Smooth muscle cell (in vitro differentiated cells): ENCODE measurements around the gene ERBB4. TPM values are rescaled to one million over a fixed set of nuclear protein-coding genes. Genes with fewer than 3 reads are reported as not detected.

Experiments
- DNase-seq: peaks from one replicate; lab custom pipeline; 2025; ENCODE audit not compliant: unreplicated experiment; lab: John Stamatoyannopoulos, UW
- H2AFZ ChIP-seq: fragments of 200-600 bp; sonication (generic); 2 replicates; pipeline ENCODE4 v1.6.0; 2016; ENCODE audit warnings: antibody characterized with exemption, low read depth, mild to moderate bottlenecking
- H3F3A ChIP-seq: fragments of 200-600 bp; sonication (generic); 2 replicates; pipeline ENCODE4 v1.6.0; 2017; ENCODE audit warnings: antibody characterized with exemption, low read depth
- H3K27ac ChIP-seq: fragments of 200-600 bp; sonication (generic); 2 replicates; pipeline ENCODE4 v1.5.1; 2016; ENCODE audit warnings: low read depth, mild to moderate bottlenecking
- H3K27me3 ChIP-seq: fragments of 200-600 bp; sonication (generic); 2 replicates; pipeline ENCODE4 v1.6.1; 2016; ENCODE audit warnings: low read depth, mild to moderate bottlenecking
- H3K36me3 ChIP-seq: fragments of 200-600 bp; sonication (generic); 2 replicates; pipeline ENCODE4 v1.5.1; 2016; ENCODE audit warnings: low read depth
- H3K4me1 ChIP-seq: fragments of 200-600 bp; sonication (generic); 2 replicates; pipeline ENCODE4 v1.5.1; 2016; ENCODE audit warnings: low read depth
- H3K4me2 ChIP-seq: fragments of 200-600 bp; sonication (generic); 2 replicates; pipeline ENCODE4 v1.6.0; 2016; ENCODE audit warnings: mild to moderate bottlenecking
- H3K4me3 ChIP-seq: fragments of 200-600 bp; sonication (generic); 2 replicates; pipeline ENCODE4 v1.5.1; 2016; ENCODE audit warnings: mild to moderate bottlenecking
- H3K79me2 ChIP-seq: fragments of 200-600 bp; sonication (generic); 2 replicates; pipeline ENCODE4 v1.6.0; 2016; ENCODE audit warnings: low read depth, mild to moderate bottlenecking
- H3K9ac ChIP-seq: fragments of 200-600 bp; sonication (generic); 2 replicates; pipeline ENCODE4 v1.6.0; 2016; ENCODE audit warnings: low read depth
- H3K9me3 ChIP-seq: fragments of 200-600 bp; sonication (generic); replicated peaks from 2 replicates; pipeline ENCODE4 v1.5.1; 2016; ENCODE audit warnings: low read depth
- H4K20me1 ChIP-seq: fragments of 200-600 bp; sonication (generic); 2 replicates; pipeline ENCODE4 v1.6.0; 2016; ENCODE audit warnings: low read depth
- CTCF ChIP-seq: fragments of 200-600 bp; sonication (generic); IDR thresholded peaks from 2 replicates; pipeline ENCODE4 v1.5.1; 2017; ENCODE audit warnings: borderline replicate concordance, mild to moderate bottlenecking, antibody characterized with exemption; ENCODE audit not compliant: insufficient read depth, poor library complexity, severe bottlenecking
- WGBS: methylation state at CpG from one replicate; pipeline ENCODE4 v1.1.7; 2016; ENCODE audit warnings: low lambda C conversion rate; 5-methylcytosine and 5-hydroxymethylcytosine counted together
- polyA plus RNA-seq: library from polyadenylated mRNA; unstranded; fragments of >200 nt; fragmentation: Nextera tagmentation; extraction: Ambion mirVana; gene quantifications from 2 replicates; pipeline ENCODE4 v1.2.1, GENCODE V29; 2016
- total RNA-seq: library from RNA; depleted of rRNA; stranded (reverse); fragments of >200 nt; gene quantifications from 2 replicates; pipeline ENCODE4 v1.2.3, GENCODE V29; 2014

ERBB4 gene
- total and polyA plus RNA-seq, 2 experiments from 2014 or later, result 0.67 TPM; not detected in 1

DNA sequence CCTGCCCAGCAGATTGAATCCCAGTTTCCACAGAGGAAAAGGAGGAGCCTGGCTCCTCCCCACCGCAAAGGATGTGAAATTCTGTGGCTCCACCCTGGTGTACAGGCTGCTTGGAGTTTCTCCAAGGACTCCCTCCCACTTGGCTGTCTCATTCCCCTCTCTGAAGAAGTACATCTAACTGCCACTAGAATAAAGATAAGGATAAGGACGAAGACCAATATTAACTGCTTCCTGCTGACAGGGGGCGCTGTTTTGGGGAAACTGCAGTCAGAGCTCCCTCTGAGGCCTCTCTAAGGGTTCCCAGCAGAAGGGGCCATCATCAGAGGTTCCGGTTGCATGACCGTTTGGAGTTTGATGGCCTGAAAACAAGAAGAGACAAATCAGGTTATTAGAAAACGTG lies 1191.3 kb downstream of the ERBB4 start:
- TF ChIP-seq CTCF, result no peak
- H3F3A ChIP-seq, result no peaks in the 10 kb centered on the region
- H3K9ac ChIP-seq, result no peak overlapping the region
- no peaks in the 10 kb centered on the region for H3K27me3 ChIP-seq
- no peaks in the 10 kb centered on the region for H3K9me3 ChIP-seq
- H3K4me1 ChIP-seq, result no peaks in the 10 kb centered on the region
- no peak for DNase-seq
- H3K27ac ChIP-seq, result no peak overlapping the region
- no peaks in the 10 kb centered on the region for H4K20me1 ChIP-seq
- H3K79me2 ChIP-seq, result no peaks in the 10 kb centered on the region
- WGBS, result 77% methylated on average over 6 of the region's 6 CpGs
- no peaks in the 10 kb centered on the region for H3K36me3 ChIP-seq
- H2AFZ ChIP-seq, result no peak overlapping the region
- no peak overlapping the region for H3K4me2 ChIP-seq
- no peak overlapping the region for H3K4me3 ChIP-seq

DNA sequence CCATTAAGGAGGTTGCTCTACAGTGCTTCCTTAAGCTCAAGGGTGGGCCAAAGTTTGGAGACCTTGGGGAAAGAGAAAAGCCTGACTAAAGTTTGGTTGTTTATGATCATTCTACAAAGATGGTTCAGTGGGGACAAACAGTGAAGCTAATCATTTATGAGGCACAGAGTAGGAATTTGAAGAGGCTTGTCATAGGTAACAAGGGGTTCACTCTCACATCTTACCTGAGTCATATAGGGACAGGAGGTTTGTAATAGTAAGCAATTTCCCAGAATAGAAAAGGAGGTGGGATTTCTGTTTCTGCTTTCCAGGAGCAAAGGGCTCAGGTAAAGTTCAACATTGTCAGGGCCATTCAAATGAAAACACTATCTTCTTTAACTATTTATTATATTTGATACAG lies 1194.3 kb downstream of the ERBB4 start:
- no peak for DNase-seq
- Histone ChIP-seq H3K4me3 (no peak overlapping the region), H3K27me3 (no peaks in the 10 kb centered on the region), H2AFZ (no peak overlapping the region), H3F3A (no peaks in the 10 kb centered on the region), H3K79me2 (no peaks in the 10 kb centered on the region), H3K9me3 (no peaks in the 10 kb centered on the region), H3K4me1 (no peaks in the 10 kb centered on the region), H3K36me3 (no peaks in the 10 kb centered on the region), H3K9ac (no peak overlapping the region), H4K20me1 (no peaks in the 10 kb centered on the region), H3K27ac (no peak overlapping the region), H3K4me2 (no peak overlapping the region)
- TF ChIP-seq CTCF, result no peak

DNA sequence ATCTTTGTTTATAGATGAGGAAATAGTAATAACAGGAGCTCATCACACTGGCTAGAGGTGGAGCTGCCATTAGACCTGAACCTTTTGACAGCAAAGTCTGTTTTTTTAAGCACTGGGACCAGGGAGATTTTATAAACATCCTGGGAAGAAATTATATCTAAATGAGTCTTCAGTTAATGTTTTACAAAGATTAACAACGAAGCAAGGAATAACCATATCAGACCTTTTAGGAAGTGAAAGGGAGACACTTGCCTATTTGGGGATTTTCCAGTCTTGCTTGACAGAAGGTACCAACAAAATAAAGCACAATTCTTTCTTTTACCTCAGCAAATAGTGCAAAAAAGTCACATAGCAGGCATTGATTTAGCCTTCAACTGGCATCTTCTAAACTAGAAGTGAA lies 1205.2 kb downstream of the ERBB4 start:
- no peak overlapping the region for H3K27ac ChIP-seq
- H3K36me3 ChIP-seq, result no peaks in the 10 kb centered on the region
- H3K4me3 ChIP-seq, result no peak overlapping the region
- no peaks in the 10 kb centered on the region for H3K4me1 ChIP-seq
- no peaks in the 10 kb centered on the region for H3K27me3 ChIP-seq
- no peaks in the 10 kb centered on the region for H3F3A ChIP-seq
- DNase-seq, result no peak
- H3K79me2 ChIP-seq, result no peaks in the 10 kb centered on the region
- no peaks in the 10 kb centered on the region for H4K20me1 ChIP-seq
- H3K4me2 ChIP-seq, result no peak overlapping the region
- H3K9me3 ChIP-seq, result no peaks in the 10 kb centered on the region
- TF ChIP-seq CTCF, result no peak
- WGBS, result 59% methylated on average over 1 of the region's 1 CpG
- H2AFZ ChIP-seq, result no peak overlapping the region
- H3K9ac ChIP-seq, result no peak overlapping the region

DNA sequence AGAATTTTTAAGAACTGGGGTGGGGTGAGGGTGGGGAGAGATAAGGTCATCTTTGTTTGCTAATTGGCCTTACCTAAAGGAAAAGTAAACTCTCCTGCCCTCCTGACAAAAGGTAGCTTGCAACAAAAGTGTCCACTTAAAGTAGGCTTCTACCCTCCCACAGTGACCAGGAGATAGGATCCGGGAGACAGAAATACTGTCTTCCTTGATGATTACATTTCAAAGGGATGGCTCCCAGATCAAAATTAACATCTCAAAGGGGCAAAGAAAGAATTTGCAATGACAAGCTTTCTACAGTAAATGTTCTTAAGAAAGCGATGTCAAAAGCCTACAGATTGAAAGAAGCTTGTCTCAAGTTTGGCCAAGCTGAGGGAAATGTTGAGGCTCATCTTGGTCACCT lies 1206.9 kb downstream of the ERBB4 start:
- no peak overlapping the region for H3K9ac ChIP-seq
- H3K27me3 ChIP-seq, result no peaks in the 10 kb centered on the region
- no peaks in the 10 kb centered on the region for H4K20me1 ChIP-seq
- no peak overlapping the region for H3K4me2 ChIP-seq
- no peak for TF ChIP-seq CTCF
- no peaks in the 10 kb centered on the region for H3K36me3 ChIP-seq
- DNase-seq, result no peak
- 38% methylated on average over 2 of the region's 2 CpGs for WGBS
- H3K4me1 ChIP-seq, result no peaks in the 10 kb centered on the region
- H3K4me3 ChIP-seq, result no peak overlapping the region
- no peaks in the 10 kb centered on the region for H3K79me2 ChIP-seq
- no peaks in the 10 kb centered on the region for H3F3A ChIP-seq
- H3K9me3 ChIP-seq, result no peaks in the 10 kb centered on the region
- no peak overlapping the region for H2AFZ ChIP-seq
- H3K27ac ChIP-seq, result no peak overlapping the region
